NOMO-1 (cell line): ENCODE results near the gene SLC31A1.
A peak's percentile ranks its signal among the peaks of the same experiment; 100 is the strongest.

ENCODE experiments used
- DNase-seq, 2 experiments: peaks; one replicate each; lab custom pipeline; 2025; ENCODE audit not compliant: unreplicated experiment in 2 of 2; lab: John Stamatoyannopoulos, UW

SLC31A1 gene

DNA sequence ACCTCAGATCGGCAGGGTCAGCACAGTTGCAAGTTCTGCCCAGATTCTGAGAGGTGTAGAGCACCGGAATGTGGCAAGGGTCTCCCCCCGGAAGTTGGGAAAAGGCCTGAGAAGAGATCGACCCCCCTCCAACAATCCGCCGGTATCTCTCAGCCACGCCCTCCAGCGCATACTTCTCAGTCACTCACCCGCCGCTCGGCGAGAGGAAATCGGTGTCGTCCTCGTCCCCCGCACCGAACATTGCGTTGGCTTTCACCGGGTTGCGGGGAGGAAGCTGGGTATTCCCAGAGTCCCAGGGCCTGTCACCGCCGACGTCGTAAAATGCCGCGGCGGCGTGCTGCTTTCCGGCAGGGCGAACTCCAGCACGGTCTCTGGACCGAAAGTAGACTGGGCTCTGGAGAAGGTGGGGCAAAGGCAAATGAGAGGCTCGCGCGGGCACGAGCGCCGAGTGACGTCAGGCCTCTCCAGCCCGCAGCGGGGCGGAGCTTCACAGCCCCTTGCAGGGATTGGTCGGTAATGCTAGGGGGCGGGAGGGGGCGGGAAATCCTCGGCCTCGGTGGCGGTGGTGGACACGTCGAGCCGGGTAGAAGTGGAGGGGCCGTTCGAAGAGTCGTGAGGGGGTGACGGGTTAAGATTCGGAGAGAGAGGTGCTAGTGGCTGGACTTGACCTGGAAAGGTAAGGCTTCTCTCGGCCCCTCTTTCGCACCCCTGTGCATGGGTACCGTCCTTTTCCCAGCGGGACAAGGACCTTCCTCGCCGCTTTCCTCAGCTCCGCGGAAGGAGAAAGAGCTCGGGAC, at the start of gene SLC31A1, which contains the start of gene FKBP15:
Gene SLC31A1, plus strand, starts transcription at position 542 of the 797 bp plus-strand sequence. CDS start 34,605 bp downstream, outside the sequence.
Gene FKBP15, minus strand, starts transcription at position 275 of the 797 bp plus-strand sequence. Its CDS starts 34 bp downstream, at position 241.
- peak; percentile 93 to 99 for DNase-seq

- no peak for DNase-seq
Observed at GRCh38 chr9:113173341-113173740, 48.0 kb upstream of the SLC31A1 start.

GRCh38 chr9:113176803-113177202, 44.5 kb upstream of the SLC31A1 start:
- no peak for DNase-seq

GRCh38 chr9:113177251-113177650, 44.1 kb upstream of the SLC31A1 start:
- no peak for DNase-seq

DNA sequence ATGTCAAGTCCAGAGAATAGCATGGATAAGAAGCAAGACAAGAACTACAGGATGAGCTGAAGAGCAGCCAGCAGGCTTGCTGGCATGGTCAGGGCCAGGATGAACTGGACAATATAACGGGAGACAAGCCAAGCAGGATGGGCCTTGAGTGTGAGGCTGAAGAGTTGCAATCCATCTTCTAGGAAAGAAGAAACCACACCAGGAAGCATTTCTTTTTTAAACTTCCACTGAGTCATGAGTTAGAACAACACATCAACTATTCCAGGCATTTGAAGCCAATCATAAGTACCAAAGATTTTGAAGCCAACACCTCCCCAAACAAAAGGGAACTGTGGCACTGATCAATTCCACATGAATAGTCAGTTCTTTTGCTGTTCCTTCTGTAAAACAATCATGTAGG, 43.3 kb upstream of the SLC31A1 start:
- DNase-seq = no peak

GRCh38 chr9:113179839-113180238, 41.5 kb upstream of the SLC31A1 start:
- DNase-seq = no peak

DNA sequence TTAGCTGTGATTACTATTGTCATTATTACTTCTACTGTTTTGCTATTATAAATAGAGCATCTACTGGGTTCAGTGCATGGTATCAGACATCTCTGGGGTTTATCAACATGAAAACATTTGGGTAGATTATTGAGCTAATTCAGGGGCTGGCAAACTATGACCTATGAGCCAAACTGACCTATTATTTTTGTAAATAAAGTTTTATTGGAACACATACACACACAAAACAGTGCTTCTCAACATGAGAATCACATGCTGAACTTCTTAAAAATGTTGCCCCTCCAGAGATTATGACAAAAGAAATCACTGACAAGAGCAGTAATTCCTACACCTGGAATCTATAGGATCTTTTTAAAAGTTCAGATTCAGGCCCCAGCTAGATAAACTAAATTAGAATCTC, 40.2 kb upstream of the SLC31A1 start:
- DNase-seq = no peak

DNA sequence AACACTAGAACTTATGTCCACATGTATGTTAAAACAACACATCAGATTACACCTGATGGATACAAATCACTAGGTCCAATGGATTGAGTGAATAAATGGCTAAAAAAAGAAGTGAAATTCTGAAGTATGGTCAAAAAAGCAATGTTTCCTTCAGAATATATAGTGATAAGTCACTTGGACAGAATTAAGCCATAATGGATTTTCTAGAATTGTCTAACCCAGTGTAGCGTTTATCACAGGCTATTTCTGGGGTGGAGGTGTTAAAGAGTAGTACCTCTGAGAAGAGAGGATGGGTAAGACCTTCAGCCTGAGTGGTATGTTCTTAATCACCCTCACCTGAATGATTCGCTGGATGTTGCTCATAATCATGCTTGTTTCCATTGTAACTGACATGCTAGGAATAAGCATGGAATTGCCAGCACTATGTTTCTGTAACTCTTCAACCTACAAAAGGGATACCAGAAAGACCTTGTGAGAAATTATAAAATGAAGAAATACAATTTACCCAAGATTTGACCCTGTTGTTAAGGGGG, 37.3 kb upstream of the SLC31A1 start:
- no peak for DNase-seq

GRCh38 chr9:113184539-113184938, 36.8 kb upstream of the SLC31A1 start:
- DNase-seq = no peak

- no peak for DNase-seq
Observed at GRCh38 chr9:113185271-113185670, 36.1 kb upstream of the SLC31A1 start.

- no peak for DNase-seq
Observed at GRCh38 chr9:113186137-113186755, 35.1 kb upstream of the SLC31A1 start.

GRCh38 chr9:113187929-113188595, 33.3 kb upstream of the SLC31A1 start:
- peak; percentile 57 to 84 for DNase-seq

DNA sequence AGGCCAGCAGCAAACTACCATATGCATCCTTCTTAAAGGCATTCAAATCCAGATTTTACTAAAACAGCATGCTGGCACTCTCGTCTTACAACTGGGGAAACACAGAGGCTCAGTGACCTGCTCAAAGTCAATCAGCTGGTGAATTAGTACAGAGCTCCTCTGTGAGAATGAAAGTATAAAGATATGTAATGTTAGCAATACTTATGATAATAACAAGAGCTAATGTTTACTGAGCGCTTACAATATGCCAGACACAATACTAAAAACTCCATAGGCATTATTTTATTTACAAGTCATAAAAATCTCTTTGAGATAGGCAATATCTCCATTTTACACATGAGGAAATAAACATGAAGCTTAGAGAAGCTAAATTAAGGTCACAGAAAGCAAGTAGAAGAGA, 28.9 kb upstream of the SLC31A1 start:
- DNase-seq = no peak

DNA sequence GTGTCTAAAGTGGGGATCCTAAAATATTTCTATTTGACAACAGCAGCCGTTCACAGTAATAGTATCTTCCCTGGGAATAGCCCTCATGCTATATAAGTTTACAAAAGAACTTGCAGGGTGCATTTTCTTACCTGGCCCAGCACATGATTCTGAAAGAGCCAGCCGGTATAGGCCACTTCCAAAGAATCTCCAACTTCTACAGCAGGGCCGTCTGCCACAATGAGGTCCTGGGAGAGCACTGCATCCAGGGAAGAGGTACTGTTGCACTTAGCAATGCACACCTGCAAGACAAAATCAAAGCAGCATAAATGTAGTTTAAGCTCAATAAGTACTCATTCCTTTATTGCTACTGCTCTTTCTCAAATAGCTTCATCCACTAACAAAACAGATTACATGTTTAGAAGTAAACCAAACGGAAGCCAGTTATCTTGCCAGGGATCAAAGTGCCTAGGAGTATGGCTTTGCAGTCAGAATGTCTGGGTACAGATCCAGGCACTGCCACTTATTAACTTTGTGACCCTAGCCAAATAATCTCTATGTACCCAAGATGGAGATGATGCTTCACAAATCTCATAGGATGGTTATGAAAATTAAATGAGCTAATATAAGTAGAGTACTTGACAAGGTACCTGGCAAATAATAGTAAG, 21.5 kb upstream of the SLC31A1 start:
- DNase-seq = no peak

DNA sequence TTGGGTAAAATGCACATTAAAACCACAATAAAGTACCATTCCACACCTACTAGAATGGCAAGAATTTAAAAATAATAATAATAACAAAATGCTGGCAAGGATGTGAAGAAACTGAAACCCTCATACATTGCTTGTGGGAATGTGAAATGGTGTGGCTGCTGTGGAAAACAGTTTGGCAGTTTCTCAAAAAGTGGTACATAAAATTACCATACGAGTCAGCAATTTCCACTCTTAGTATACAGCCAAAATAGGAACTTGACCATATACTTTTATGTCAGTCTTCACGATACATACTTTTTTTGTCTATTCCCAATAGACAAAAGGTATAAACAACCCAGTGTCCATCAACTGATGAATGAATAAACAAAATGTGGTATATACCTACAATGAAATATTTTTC, 15.9 kb upstream of the SLC31A1 start:
- DNase-seq = no peak

DNA sequence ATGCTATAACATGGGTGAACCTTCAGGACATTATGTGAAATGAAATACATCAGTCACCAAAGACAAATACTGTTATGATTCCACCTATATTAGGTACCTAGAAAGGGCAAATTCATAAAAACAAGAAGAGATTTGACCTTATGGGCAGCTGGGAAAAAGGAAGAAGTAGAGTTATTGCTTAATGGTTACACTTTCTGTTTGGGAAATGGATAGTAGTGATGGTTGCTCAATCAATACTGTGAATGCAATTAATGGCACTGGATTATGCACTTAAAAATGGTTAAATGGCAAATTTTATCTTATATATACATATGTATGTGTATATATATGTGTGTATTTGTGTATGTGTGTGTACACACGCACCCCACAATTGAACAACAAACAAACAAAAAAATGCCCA, 15.5 kb upstream of the SLC31A1 start:
- DNase-seq = peak; percentile 15 to 80

GRCh38 chr9:113210815-113211214, 10.5 kb upstream of the SLC31A1 start:
- no peak for DNase-seq

DNA sequence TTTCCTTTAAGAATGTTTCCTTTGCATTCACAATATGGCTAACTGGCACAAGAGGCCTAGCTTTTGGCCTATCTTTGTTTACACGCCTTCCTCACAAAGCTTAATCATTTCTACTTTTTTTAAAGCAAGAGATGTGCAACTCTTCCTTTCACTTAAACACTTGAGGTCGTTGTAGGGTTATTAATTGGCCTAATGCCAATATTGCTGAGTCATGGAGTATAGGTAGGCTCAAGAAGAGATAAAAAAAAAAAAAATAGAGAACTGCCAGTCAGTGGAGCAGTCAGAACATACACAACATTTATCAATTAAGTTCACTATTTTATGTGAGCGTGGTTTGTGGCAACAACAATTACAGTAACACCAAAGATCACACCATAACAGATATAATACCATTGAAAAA, 6.2 kb upstream of the SLC31A1 start:
- no peak for DNase-seq

DNA sequence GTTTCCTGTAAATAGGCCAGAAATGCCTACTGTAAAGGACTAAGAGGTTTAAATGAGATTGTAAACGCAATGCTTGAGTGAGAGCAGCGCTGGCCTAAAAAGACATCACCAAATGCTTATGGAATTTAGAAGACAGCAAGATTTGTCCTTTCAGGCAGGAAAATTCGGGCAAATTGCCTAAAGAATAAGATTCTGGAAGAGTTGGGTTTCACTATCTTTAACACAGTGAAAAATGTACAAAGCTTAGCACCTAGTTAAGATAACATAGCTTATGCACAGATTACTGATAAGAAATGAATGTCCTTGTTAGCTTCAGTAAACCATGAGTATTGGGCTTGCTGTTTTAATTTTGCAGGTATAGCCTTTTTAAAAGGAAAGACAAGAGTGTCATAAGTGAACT, 4.9 kb upstream of the SLC31A1 start:
- DNase-seq = no peak

DNA sequence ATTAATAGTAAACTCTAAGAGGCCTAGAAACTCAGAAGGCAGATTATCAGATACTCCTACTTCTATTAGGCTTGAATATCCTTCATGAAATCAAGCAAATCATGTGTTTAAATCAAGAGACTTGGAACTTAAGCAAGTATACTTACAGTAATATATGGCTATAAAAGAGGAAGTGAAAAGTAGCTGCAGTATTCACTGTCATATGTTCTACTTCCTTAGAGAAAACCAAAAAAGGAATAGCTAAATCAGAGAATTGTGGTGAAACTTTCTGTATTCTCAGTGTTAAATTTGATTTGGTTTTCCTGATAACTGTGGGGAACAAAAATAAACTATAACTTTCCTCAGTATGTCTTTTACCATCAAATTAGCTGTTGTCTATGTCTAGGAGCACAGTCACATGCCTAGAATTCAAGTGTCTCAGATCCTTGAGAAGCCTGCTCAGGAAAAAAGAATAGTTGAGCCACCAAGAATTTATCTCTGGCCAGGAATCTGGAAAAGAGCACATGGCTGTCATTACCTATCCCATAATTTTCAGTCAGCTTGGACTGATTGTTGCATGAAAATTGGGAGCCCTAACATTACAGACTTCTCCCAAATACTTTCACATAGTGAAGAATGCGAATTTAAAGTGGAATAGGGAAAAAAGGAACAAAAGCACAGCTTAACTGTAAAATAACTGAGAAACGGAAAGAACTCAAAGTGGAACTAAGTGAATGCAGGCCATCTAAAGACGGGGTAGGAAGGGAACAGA, 2.0 kb upstream of the SLC31A1 start:
- DNase-seq = peak; percentile 18 to 94
